Measurements from ENCODE around the gene ASTN1. TPM values are rescaled to one million over a fixed set of nuclear protein-coding genes. Genes with fewer than 3 reads are reported as not detected.

The ASTN1 gene
- polyA plus RNA-seq, 1 of the 3 experiments (the other 2 are of a cell fraction) = 0.13 TPM

DNA sequence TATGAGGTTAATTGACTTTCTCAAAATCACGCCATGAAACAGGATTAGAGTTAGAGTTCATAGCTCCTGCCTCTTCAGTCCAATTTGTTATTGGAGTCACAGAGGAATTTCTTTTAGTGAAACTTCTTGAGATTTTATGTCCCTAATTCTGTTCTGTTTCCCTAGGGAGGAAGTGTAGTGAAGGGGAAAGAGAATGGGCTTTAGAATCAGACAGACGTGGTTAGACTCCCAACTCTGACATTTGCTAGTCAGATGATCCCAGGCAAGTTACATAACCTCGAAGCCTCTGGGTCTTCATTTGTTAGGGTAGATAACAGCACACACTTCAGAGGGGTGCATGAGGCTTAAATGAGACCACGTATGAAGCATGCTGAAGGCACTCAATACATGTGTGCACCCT, 83.9 kb downstream of the ASTN1 start:
- TF ChIP-seq RXRA (IDR thresholded peaks at IDR 0.05; ENCODE audit: borderline replicate concordance, low read depth) (no peak), ELF1 (IDR thresholded peaks at IDR 0.05) (no peak)
- TF ChIP-seq, protein P1, sequence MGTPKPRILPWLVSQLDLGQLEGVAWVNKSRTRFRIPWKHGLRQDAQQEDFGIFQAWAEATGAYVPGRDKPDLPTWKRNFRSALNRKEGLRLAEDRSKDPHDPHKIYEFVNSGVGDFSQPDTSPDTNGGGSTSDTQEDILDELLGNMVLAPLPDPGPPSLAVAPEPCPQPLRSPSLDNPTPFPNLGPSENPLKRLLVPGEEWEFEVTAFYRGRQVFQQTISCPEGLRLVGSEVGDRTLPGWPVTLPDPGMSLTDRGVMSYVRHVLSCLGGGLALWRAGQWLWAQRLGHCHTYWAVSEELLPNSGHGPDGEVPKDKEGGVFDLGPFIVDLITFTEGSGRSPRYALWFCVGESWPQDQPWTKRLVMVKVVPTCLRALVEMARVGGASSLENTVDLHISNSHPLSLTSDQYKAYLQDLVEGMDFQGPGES (IDR thresholded peaks at IDR 0.05; ENCODE audit: low read depth, low read length) = no peak
- no peaks in the 10 kb centered on the region for H3K79me2 ChIP-seq (ENCODE audit: insufficient read depth)
- H2AFZ ChIP-seq (ENCODE audit: low read depth) = no peak overlapping the region
- CTCF ChIA-PET = interaction anchor here (1.1 to 1.9 kb wide), 2 partner anchors 101 to 120 kb away, joined by 3 to 6 read pairs; no protein-coding TSS in a partner anchor
- H3K36me3 ChIP-seq (replicated peaks in 1 of 2; ENCODE audit: control insufficient read depth in 1 of 2, insufficient read depth in 2 of 2, low read length in 1 of 2) = no peaks in the 10 kb centered on the region
- no peak for DNase-seq
- WGBS (ENCODE audit: low lambda C conversion rate) = 27% methylated on average over 4 of the region's 4 CpGs
- peak overlapping the region in 1 of 2 experiments; percentile 99; a peak in 2 of 4 replicates for H3K27ac ChIP-seq (ENCODE audit: low read depth in 2 of 2, low read length in 1 of 2)
- H3K9me2 ChIP-seq = no peaks in the 10 kb centered on the region
- POLR2A ChIA-PET = no interaction called here
- H3K9me3 ChIP-seq = no peaks in the 10 kb centered on the region
- no peaks in the 10 kb centered on the region for H3F3A ChIP-seq (replicated peaks; ENCODE audit: insufficient read depth)
- H4K20me1 ChIP-seq (ENCODE audit: insufficient read depth) = no peaks in the 10 kb centered on the region
- peaks cover 0 to 38% of the 10 kb centered on the region in 2 experiments; a peak in 2 of 4 replicates for H3K4me1 ChIP-seq (ENCODE audit: control insufficient read depth in 1 of 2, insufficient read depth in 2 of 2, low read depth in 1 of 2, low read length in 1 of 2)
- no peak overlapping the region for H3K4me2 ChIP-seq
- no peak overlapping the region for H3K4me3 ChIP-seq (ENCODE audit: low read depth in 2 of 2, low read length in 1 of 2)
- H3K27me3 ChIP-seq (ENCODE audit: insufficient read depth) = no peaks in the 10 kb centered on the region
- H3K9ac ChIP-seq = no peak overlapping the region

DNA sequence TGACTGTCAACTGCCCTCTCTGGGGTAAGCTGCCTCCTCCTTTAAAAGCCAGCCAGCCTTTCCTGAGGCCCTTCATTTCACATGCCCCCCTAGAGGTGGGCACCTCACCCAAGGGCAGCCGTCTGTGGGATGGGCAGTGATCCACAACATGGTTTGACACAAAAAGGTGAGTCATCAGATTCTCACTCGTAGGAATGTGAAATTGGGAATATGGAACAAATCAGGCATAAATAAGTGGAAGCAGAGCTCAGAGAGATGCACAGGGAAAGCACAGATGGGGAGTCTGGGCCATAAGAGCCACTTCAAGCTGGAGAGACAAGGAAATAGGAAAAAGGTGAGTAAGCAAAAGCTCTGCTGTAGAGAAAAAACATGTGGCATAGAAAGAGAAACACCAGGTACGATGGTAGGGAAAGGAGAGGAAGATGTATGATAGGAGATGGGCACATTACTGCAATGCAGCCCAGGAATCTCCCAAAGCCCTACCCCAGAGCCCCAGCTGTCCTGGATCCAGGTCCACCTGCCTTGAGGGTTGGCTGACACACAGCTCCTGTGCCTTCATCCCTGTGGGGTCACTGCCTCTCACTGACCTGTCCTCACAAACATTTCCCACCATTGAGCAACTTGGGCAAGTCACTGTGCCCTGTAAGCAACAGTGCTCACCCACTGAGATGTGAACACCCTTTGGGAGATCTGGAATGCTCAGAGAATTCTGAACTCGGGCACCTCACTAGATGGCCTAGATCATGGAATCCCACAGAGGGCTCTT, 86.6 kb downstream of the ASTN1 start:
- H3K9ac ChIP-seq = no peak overlapping the region
- H2AFZ ChIP-seq (ENCODE audit: low read depth) = no peak overlapping the region
- TF ChIP-seq RAD21 (IDR thresholded peaks at IDR 0.05; ENCODE audit: low read length) = no peak
- TF ChIP-seq RFX5 (IDR thresholded peaks at IDR 0.05; ENCODE audit: low read length) = no peak
- no peak for TF ChIP-seq ELF1 (IDR thresholded peaks at IDR 0.05)
- TF ChIP-seq, protein P1 (IDR thresholded peaks at IDR 0.05; ENCODE audit: low read depth, low read length) = no peak
- no peak for TF ChIP-seq FOXJ3 (CRISPR knock-in tag; IDR thresholded peaks at IDR 0.05)
- TF ChIP-seq, protein P2, sequence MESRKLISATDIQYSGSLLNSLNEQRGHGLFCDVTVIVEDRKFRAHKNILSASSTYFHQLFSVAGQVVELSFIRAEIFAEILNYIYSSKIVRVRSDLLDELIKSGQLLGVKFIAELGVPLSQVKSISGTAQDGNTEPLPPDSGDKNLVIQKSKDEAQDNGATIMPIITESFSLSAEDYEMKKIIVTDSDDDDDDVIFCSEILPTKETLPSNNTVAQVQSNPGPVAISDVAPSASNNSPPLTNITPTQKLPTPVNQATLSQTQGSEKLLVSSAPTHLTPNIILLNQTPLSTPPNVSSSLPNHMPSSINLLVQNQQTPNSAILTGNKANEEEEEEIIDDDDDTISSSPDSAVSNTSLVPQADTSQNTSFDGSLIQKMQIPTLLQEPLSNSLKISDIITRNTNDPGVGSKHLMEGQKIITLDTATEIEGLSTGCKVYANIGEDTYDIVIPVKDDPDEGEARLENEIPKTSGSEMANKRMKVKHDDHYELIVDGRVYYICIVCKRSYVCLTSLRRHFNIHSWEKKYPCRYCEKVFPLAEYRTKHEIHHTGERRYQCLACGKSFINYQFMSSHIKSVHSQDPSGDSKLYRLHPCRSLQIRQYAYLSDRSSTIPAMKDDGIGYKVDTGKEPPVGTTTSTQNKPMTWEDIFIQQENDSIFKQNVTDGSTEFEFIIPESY (IDR thresholded peaks at IDR 0.05; ENCODE audit: borderline replicate concordance, low read depth) = no peak
- no peak for TF ChIP-seq SMC3 (IDR thresholded peaks at IDR 0.05; ENCODE audit: low read depth, low read length)
- TF ChIP-seq, protein P3, sequence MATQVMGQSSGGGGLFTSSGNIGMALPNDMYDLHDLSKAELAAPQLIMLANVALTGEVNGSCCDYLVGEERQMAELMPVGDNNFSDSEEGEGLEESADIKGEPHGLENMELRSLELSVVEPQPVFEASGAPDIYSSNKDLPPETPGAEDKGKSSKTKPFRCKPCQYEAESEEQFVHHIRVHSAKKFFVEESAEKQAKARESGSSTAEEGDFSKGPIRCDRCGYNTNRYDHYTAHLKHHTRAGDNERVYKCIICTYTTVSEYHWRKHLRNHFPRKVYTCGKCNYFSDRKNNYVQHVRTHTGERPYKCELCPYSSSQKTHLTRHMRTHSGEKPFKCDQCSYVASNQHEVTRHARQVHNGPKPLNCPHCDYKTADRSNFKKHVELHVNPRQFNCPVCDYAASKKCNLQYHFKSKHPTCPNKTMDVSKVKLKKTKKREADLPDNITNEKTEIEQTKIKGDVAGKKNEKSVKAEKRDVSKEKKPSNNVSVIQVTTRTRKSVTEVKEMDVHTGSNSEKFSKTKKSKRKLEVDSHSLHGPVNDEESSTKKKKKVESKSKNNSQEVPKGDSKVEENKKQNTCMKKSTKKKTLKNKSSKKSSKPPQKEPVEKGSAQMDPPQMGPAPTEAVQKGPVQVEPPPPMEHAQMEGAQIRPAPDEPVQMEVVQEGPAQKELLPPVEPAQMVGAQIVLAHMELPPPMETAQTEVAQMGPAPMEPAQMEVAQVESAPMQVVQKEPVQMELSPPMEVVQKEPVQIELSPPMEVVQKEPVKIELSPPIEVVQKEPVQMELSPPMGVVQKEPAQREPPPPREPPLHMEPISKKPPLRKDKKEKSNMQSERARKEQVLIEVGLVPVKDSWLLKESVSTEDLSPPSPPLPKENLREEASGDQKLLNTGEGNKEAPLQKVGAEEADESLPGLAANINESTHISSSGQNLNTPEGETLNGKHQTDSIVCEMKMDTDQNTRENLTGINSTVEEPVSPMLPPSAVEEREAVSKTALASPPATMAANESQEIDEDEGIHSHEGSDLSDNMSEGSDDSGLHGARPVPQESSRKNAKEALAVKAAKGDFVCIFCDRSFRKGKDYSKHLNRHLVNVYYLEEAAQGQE (IDR thresholded peaks at IDR 0.05; ENCODE audit: low read depth, low read length) = no peak
- no peak for TF ChIP-seq EZH2phosphoT487 (IDR thresholded peaks at IDR 0.05; ENCODE audit: borderline replicate concordance, low read depth)
- no peak for TF ChIP-seq JUND (IDR thresholded peaks at IDR 0.05)
- TF ChIP-seq MEF2A (IDR thresholded peaks at IDR 0.05; ENCODE audit: borderline replicate concordance, low read depth) = no peak
- TF ChIP-seq, protein P4, sequence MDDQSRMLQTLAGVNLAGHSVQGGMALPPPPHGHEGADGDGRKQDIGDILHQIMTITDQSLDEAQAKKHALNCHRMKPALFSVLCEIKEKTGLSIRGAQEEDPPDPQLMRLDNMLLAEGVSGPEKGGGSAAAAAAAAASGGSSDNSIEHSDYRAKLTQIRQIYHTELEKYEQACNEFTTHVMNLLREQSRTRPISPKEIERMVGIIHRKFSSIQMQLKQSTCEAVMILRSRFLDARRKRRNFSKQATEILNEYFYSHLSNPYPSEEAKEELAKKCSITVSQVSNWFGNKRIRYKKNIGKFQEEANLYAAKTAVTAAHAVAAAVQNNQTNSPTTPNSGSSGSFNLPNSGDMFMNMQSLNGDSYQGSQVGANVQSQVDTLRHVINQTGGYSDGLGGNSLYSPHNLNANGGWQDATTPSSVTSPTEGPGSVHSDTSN (IDR thresholded peaks at IDR 0.05) = no peak
- no peak for TF ChIP-seq TAF1 (IDR thresholded peaks at IDR 0.05; ENCODE audit: borderline replicate concordance, low read depth, low read length)
- no peak for TF ChIP-seq NFIC (IDR thresholded peaks at IDR 0.05; ENCODE audit: borderline replicate concordance)
- TF ChIP-seq EP300 (IDR thresholded peaks at IDR 0.05; ENCODE audit: borderline replicate concordance in 1 of 2, low read depth in 1 of 2, low read length in 1 of 2) = no peak
- H3K27me3 ChIP-seq (ENCODE audit: insufficient read depth) = no peaks in the 10 kb centered on the region
- H3K27ac ChIP-seq (ENCODE audit: low read depth in 2 of 2, low read length in 1 of 2) = peak overlapping the region in 1 of 2 experiments; percentile 85; a peak in 2 of 4 replicates
- no peaks in the 10 kb centered on the region for H3K9me3 ChIP-seq
- no peak for DNase-seq
- no peaks in the 10 kb centered on the region for H4K20me1 ChIP-seq (ENCODE audit: insufficient read depth)
- no peaks in the 10 kb centered on the region for H3K36me3 ChIP-seq (replicated peaks in 1 of 2; ENCODE audit: control insufficient read depth in 1 of 2, insufficient read depth in 2 of 2, low read length in 1 of 2)
- WGBS (ENCODE audit: low lambda C conversion rate) = 14% methylated on average over 4 of the region's 4 CpGs
- CTCF ChIA-PET = interaction anchor here (0.6 to 1.6 kb wide), 5 partner anchors 39 to 180 kb away, joined by 3 to 5 read pairs (median 3); no protein-coding TSS in a partner anchor
- no peaks in the 10 kb centered on the region for H3K9me2 ChIP-seq
- H3K4me1 ChIP-seq (ENCODE audit: control insufficient read depth in 1 of 2, insufficient read depth in 2 of 2, low read depth in 1 of 2, low read length in 1 of 2) = peaks cover 0 to 26% of the 10 kb centered on the region in 2 experiments; a peak in 2 of 4 replicates
- H3F3A ChIP-seq (replicated peaks; ENCODE audit: insufficient read depth) = no peaks in the 10 kb centered on the region
- POLR2A ChIA-PET = no interaction called here
- no peak overlapping the region for H3K4me2 ChIP-seq
- H3K79me2 ChIP-seq (ENCODE audit: insufficient read depth) = no peaks in the 10 kb centered on the region
- no peak overlapping the region for H3K4me3 ChIP-seq (ENCODE audit: low read depth in 2 of 2, low read length in 1 of 2)
